ES-I3 (cell line): ENCODE results near the gene CABLES2.
A peak's percentile ranks its signal among the peaks of the same experiment; 100 is the strongest.

Experiments used
- H3K36me3 ChIP-seq: 2 replicates; pipeline ENCODE4 v1.6.1; 2013; ENCODE audit warnings: mild to moderate bottlenecking, low read length, control low read depth, moderate library complexity; ENCODE audit not compliant: insufficient read depth
- H3K4me1 ChIP-seq: 2 replicates; pipeline ENCODE4 v1.6.1; 2013; ENCODE audit warnings: mild to moderate bottlenecking, control low read depth, low read length; ENCODE audit not compliant: insufficient read depth
- H3K9ac ChIP-seq: 2 replicates; pipeline ENCODE4 v1.6.1; 2013; ENCODE audit warnings: low read depth, mild to moderate bottlenecking, low read length, moderate library complexity
- H3K9me3 ChIP-seq: 2 replicates; pipeline ENCODE4 v1.6.1; 2013; ENCODE audit warnings: mild to moderate bottlenecking, low read length, moderate library complexity; ENCODE audit not compliant: control insufficient read depth, insufficient read depth

The CABLES2 gene

DNA sequence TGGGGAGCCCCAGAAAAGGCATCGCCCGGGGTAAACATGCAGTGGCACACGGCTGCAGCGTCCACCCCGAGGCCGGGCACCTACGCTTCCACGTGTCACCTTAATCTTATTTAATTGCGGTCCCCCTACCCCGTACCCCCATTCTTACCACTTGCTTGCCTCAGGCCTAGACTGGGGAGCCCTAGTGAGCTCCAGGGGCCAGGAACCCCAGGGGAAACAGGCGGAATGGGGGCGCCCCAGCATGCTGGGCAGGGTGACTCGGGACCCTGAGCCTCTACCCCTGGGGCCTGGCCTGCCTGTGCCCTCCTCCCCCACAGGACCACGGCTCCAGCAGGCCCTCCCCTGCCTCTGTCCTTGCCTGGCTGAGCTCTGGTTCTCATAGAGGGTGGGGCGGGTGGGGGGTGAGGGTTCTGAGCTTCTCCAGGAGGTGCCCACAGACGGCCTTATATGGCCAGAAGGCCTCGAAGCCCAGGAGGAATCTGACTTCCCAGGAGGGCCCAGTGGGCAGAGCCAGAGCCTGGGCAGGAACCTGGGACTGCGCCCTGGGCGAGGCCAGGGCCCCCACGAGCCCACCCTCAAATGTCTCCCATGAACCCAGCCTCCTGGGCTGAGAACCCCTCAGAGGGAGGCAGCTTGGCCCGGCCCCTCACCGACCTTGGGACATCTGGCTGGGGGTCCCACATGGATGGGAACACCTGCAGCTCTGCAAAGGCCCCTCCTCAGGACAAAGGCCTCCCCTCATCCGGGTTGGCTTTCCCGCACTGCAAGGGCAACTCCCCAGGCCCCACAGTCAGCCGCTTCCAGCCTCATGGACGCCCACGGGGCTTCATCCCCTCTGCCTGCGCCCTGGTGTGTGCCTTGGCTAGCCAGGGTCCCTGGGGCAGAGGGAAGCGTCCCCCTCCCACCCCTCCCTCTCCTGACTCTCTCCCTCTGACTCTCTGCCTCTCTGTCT, 34.8 kb downstream of the CABLES2 start:
- Histone ChIP-seq H3K9ac (no peak overlapping the region), H3K36me3 (no peaks in the 10 kb centered on the region; the same call in 1 of the 2 replicates), H3K4me1 (peaks cover 37% of the 10 kb centered on the region), H3K9me3 (no peaks in the 10 kb centered on the region)

DNA sequence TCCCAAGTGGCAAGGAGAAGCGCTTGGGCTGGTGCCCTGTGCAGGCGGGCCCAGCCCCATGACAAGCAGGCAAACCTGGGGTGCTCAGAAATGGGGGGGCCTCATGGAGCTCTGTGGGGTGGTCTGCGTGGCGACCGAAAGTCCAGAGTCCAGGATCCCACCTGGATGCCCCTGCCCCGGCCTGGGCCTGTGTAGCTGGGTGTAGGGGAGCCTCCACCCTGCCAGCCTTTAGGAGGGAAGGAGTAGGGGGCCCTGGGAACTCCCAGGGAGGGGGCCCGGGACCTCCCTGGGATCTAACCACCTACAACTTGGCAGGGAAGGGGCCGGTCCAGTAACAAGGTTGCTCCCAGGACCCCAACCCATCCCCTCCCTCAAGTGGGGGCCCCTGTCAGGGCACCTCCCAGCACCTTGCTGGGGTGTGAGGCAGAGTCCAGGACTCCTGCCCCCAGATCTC, 35.5 kb downstream of the CABLES2 start:
- H3K9me3 ChIP-seq: no peaks in the 10 kb centered on the region
- H3K4me1 ChIP-seq: peaks cover 29% of the 10 kb centered on the region
- H3K36me3 ChIP-seq: no peaks in the 10 kb centered on the region
- H3K9ac ChIP-seq: no peak overlapping the region

DNA sequence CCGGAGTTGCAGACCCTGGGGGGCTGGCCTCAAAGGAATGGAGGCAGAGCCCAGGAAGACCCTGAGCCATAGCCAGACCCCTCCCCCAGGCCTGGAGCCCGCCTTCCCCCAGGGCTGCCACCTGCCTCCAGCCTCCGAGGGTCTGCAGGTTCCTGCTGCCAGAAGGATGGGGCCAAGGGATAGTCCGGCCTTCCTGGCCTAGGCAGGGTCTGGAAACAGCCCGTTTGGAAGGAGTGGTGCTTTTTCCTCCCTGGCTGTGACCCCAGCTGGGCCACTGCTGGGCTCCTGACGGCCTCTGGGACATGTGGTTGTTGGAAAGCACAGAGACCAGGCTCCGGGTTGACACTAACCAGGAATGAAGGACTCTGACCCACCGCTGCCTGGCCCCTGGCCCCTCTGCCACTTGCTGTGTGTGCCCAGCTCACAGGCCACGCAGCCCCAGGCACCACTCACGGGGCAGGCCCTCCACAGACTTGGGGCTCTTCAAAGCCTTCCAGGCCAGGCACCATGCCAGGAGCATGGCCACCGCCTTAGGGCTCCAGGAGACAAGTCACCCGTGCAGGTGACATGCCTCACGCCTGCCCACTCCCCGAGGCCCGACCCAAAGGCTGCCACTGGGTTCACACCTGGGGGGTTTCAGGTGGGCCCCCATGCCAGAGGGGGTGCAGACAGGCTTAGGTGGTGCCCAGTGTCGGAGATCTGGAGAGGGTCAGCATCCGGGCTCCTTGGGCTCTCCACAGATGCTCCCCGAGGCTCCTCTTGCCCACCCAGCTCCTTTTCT, 36.1 kb downstream of the CABLES2 start:
- H3K4me1 ChIP-seq: peaks cover 25% of the 10 kb centered on the region; the same call in 1 of the 2 replicates
- no peaks in the 10 kb centered on the region for H3K36me3 ChIP-seq
- H3K9me3 ChIP-seq: no peaks in the 10 kb centered on the region
- H3K9ac ChIP-seq: no peak overlapping the region

DNA sequence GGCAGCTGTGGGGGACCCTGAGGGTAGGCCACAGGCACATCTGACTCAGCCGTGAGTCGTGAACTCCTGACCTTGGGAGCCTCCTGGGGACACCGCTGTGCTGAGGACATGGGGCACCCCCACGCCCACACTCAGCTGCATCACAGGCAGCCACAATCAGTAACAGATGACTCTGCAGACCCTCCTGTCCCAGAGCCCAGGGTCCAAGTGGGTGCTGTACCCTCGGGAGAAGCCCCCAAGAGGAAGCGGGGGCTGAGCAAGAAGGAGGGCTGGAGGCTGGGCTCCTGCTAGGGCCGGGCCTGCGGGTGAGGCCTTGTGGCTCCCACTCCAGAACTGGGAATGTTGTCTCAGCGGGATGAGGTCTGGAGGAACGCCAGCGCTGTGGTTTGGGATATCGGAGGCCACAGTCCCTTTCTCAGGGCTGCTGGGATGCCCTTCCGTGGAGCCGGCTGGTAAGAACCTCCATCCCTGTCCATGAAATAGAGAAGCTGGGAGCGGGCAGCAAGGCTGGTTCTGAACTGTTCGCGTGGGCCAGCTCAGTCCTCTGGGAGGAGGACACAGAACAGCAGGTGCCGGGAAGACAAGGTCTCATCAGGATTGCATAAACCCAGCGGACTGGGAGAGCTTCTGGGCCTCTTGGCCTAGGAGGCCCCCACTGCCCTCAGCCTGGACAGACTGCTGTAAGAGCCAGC, 36.8 kb downstream of the CABLES2 start:
- H3K9ac ChIP-seq: no peak overlapping the region
- no peaks in the 10 kb centered on the region for H3K9me3 ChIP-seq
- H3K36me3 ChIP-seq: no peaks in the 10 kb centered on the region
- H3K4me1 ChIP-seq: peaks cover 22% of the 10 kb centered on the region; the same call in 1 of the 2 replicates

DNA sequence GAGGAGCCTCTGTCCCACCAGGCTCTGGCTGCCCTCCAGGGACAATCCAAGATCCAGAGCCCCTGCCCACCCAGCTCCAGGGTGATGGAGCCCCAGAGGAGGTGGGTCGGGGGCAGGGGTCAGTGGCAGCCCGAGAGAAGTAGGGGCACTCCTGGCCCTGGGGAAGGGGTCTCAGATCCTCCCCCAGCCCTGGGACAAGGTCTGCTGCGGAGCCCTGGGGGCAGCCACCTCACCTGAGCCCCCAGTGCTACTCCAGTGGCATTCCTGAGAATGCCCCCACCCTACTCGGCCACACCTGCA, 37.3 kb downstream of the CABLES2 start:
- Histone ChIP-seq H3K9me3 (no peaks in the 10 kb centered on the region), H3K9ac (no peak overlapping the region), H3K4me1 (peaks cover 27% of the 10 kb centered on the region; the same call in 1 of the 2 replicates), H3K36me3 (no peaks in the 10 kb centered on the region)

DNA sequence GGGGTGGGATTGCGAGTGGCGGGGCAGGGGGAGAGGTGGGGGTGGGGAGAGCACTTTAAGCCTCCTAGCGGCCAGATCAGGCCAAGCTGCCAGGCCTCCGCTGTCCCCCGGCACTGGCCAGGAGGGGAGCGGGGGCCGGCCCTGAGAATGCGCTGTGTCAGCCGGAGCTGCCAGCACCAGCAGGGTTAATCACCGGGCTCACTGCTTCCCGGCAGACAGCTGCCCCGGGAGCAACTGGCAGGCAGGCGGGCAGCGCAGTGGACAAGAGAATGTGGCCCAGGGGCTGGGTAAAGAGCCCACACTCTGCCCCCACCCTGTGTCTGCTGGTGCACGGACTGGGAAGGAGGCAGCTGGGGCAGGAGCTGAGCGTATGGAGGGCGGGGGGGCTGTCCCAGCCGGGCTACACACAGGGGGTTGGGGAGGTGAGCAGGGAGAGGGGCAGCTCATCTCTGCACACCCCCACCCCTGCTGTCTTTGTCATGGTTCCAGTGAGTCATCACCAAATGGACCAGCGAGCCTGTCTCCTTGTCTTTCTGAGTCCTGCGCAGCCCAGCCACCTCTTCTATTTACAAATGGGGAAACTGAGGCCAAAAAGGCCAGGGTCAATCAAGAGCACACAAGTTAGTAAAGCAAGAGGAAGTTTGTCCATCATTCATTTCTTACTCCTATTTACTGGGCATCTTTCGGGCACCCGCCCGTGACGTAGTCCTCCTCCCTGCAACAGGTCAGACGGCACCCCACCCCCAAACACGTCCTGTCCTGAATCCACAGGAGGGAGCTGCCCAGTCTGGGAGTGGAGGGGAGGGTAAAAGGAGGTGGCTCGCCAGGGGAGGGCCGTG, 37.9 kb downstream of the CABLES2 start:
- no peaks in the 10 kb centered on the region for H3K36me3 ChIP-seq
- H3K9ac ChIP-seq: peak overlapping the region; percentile 57
- no peaks in the 10 kb centered on the region for H3K9me3 ChIP-seq
- H3K4me1 ChIP-seq: peaks cover 32% of the 10 kb centered on the region; the same call in 1 of the 2 replicates

DNA sequence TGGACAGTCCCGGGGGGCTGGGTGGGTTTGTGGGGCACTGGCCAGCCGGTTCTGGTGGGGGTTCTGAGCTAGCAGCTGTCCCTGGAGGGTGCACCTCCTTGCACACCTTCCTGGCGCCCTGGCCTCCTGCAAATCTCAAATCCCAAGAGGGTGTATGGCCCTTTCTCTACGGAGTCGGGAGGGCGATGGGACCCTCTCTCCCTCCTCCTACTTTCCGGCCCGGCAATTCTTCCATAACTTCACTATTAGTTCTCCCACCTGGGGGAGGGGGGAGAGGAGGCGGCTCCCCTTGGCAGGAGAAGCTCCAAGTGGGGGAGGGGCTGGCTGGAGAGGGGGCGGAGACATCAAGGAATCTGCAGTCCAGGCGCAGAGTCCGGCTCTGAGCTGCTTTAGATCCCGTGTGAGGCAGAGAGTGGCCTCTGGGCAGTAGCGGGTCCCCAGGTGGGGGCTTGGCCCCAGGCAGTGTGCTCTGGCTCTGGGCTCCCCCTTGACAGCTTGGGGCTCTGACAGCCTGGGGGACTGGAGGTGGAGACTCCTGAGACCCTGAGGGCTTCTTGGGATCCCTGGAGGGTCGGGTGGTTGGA, 38.6 kb downstream of the CABLES2 start:
- H3K9ac ChIP-seq: peak overlapping the region; percentile 57
- no peaks in the 10 kb centered on the region for H3K36me3 ChIP-seq
- H3K4me1 ChIP-seq: peaks cover 36% of the 10 kb centered on the region; the same call in 1 of the 2 replicates

DNA sequence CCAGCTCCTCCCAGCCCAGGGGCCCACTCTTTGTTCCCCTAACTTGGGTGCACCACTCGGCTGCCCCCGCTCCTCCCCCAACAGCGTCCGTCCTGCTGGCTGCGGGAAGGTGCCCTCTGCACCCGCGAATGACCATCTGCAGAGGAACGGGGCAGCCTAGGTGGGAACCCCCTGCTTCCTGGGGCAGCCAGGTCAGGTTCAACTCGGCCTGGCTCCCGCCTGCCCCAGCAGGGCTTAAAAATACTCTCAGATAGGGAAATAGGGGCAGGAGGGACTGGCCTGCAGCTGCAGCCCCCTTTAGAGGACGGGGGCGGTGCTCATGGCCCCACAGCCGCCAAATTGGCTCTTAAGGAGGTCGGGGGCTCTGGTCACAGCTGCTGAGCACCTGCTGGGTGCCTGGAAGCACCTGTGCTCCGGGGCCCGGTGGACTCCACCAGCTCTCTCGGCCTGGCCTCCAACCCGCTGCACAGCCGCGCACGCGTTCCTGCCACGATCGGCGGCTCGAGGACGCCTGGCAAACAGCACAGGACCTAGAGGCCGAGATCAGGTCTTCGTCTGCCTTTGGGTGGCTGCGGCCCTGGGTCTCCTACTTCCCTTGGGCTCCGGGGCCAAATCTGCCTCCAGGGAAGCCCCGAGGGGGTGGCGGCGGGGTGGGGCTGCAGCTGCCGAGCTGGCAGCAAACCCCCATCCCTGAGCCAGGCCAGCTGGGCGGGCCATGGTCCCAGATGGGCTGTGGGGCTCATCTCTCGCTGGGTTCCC, 39.3 kb downstream of the CABLES2 start:
- Histone ChIP-seq H3K9me3 (no peaks in the 10 kb centered on the region), H3K4me1 (peaks cover 41% of the 10 kb centered on the region; the same call in 1 of the 2 replicates), H3K36me3 (no peaks in the 10 kb centered on the region), H3K9ac (peak overlapping the region; percentile 57)

More for the DNA sequence above, 38.6 kb downstream of the CABLES2 start:
- no peaks in the 10 kb centered on the region for H3K9me3 ChIP-seq

DNA sequence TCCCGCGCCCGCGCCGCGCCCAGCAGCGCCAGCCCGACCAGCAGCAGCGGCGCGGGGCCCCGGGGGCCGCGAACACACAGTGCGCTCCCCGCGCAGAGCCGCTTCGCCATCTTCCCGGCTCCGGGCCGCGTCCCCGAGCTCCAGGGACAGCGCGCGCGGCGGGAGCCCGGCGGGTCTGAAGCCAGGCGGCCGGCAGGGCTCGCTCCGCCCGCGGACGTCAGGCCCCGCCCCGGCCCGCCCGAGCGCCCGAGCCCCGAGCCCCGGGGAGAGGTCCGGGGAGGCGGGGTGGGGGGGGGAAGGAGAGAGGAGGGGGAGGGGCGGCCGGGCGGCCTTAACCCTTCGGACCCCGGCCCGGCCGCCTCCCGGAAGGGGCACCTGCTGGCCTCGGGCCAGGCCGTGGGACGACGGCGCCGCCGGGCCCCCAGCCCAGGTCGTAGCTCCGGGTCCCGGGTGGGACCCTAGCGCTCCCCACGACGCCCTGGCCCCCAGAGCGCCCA, 39.9 kb downstream of the CABLES2 start, which contains the start of gene LAMA5:
Gene LAMA5, minus strand, starts transcription at position 177 of the 497 bp plus-strand sequence. Its CDS starts 67 bp downstream, at position 110.
- Histone ChIP-seq H3K4me1 (peaks cover 47% of the 10 kb centered on the region; the same call in 1 of the 2 replicates), H3K9me3 (no peaks in the 10 kb centered on the region), H3K9ac (peak within 1 kb of the TSS; percentile 76)

DNA sequence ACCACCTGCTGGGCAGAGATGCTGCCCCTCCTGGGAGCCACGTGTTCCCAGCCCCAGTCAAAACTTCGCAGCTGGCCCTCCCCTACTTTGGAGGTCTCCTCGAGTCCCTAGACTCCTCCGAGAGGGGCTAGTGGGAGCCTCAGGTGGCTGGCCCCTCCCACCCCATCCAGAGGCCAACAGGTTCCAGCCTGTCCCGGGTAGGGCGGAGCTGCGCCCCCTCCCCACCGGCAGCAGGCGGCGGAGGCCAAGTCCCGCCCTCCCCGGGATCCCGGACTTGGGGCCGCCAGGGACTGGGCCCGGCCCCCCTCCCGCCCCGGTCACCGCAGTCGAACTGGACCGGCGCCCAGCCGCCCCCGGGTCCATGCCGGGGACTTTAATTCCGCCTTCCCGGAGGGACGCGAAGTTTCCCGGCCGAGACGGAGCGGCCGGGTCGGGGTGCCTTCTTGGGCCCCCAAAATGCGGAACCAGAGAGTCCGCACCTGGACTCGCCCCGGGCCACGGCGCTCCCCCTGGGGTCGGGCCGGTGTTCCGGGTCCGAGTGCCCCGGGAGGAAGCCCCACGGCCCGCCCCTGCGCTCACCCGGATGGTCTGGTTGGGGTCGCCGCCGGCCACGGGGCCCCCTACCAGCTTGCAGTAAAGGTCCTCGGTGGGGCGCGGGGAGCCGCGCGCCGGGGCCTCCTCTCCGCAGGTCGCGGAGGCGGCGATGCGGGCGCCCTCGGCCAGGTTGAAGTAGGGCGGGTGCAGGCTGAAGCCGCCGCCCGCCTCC, 40.5 kb downstream of the CABLES2 start:
- Histone ChIP-seq H3K9me3 (no peaks in the 10 kb centered on the region), H3K36me3 (no peaks in the 10 kb centered on the region), H3K9ac (peak overlapping the region; percentile 76), H3K4me1 (peaks cover 51% of the 10 kb centered on the region)

More for the DNA sequence above, 39.9 kb downstream of the CABLES2 start, which contains the start of gene LAMA5:
- no peaks in the 10 kb centered on the region for H3K36me3 ChIP-seq

DNA sequence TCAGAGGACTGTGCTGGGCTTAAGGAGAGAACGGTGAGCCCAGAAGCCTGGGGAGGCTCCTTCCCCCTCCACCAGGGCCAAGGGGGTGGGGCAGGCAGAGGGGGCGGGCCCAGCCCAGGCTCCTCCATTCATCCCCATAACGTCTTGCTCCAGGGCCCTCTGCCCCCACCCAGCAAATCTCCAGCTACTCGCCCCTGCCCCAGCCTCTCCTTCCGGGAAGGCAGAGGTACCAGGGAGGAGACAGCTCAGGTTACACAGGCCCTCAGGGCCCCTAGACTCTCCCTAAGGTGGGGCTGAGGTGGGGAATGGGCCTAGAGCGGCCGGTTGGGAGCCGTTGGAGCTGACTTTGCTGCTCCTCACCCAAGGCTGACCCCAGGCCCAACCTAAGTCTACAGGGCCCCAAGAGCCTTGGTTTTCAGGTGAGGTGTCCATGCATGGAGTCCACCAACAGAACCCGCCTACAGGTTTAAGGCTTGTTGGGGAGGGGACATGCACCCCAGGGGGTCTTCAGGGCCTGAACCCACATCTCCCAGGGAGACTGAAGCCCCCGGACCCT, 41.2 kb downstream of the CABLES2 start:
- no peaks in the 10 kb centered on the region for H3K9me3 ChIP-seq
- peaks cover 56% of the 10 kb centered on the region for H3K4me1 ChIP-seq
- H3K36me3 ChIP-seq: no peaks in the 10 kb centered on the region; the same call in 1 of the 2 replicates
- peak overlapping the region; percentile 76 for H3K9ac ChIP-seq
